Transverse colon (tissue), 3 donors: ENCODE measurements around the gene ARHGEF10L.

Experiments used
- CTCF ChIP-seq, 5 experiments: fragments of 200-600 bp in 3 of 5; fragments of 450-650 bp in 2 of 5; sonication (generic) in 3 of 5; IDR thresholded peaks; 1 replicate in 2 of 5; 2 replicates in 3 of 5; pipeline ENCODE4 v1.5.1; 2016 to 2017; ENCODE audit warnings: antibody characterized with exemption in 5 of 5, inconsistent platforms in 3 of 5, mild to moderate bottlenecking in 2 of 5, moderate library complexity in 1 of 5
- POLR2A ChIP-seq: fragments of 450-650 bp; IDR thresholded peaks from one replicate; pipeline ENCODE4 v1.6.1; 2016; ENCODE audit warnings: antibody characterized with exemption, mild to moderate bottlenecking, moderate library complexity

DNA sequence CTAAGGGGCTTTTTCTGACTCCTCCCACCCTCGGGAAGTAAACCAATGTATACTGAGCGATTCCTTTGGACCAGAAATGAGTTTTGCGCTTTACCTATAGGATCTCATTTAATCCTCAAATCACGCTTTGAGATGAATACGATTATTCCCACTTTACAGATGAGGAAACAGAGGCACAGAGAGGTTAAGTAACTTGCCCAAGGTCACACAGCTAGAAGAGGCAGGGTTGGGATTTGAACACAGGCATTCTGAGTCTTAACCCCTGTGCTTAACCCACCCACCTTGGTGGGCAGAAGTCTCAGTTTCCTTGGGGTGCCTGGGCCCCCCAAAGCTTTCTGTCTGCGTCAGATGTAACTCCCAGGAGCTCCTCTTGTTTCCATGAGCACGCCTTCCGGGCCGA, 129.8 kb downstream of the ARHGEF10L start:
- no peak for TF ChIP-seq CTCF (IDR thresholded peaks at IDR 0.05)
- no peak for TF ChIP-seq POLR2A
